ENCODE measurements around the gene NEURL3.
"Not testable (repeated sequence)": the region's sequence is repeated elsewhere in the genome, so short reads cannot be mapped to it uniquely, and the experiment has no call there.

The NEURL3 gene

DNA sequence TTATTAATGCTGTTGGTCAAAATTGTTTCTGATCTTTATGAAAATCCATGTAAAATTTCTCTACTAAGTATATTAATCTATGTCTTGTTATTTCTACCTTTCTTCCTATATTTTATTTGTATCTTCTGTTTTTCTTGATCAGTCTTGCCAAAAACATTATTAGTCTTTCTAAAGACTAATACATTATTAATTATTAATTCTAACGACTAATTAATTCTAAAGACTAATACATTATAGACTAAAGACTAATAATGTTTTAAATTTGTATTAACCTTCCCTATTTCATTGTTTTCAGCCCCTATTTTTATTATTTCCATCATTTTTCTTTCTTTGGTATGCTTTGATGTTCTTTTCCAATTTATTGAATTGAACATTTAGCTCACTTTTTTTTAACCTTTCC lies 27.7 kb downstream of the NEURL3 start:
- no peak for DNase-seq

DNA sequence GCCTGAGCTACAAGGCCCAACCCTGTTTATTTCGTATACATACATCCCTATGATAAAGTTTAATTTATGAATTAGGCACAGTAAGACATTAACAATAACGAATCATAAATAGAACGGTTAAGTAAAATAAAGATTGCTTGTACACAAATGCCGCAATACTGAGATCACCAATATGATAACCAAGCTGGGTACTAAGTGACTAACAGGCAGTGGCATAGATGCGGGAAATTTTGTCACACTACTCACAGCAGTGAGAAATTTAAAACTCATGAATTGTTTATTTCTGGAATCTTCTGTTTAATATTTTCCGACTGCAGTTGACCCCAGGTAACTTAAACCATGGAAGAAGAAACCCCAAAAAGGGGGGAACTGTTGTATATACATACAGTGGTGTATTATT lies 33.4 kb downstream of the NEURL3 start:
- no peak for DNase-seq

DNA sequence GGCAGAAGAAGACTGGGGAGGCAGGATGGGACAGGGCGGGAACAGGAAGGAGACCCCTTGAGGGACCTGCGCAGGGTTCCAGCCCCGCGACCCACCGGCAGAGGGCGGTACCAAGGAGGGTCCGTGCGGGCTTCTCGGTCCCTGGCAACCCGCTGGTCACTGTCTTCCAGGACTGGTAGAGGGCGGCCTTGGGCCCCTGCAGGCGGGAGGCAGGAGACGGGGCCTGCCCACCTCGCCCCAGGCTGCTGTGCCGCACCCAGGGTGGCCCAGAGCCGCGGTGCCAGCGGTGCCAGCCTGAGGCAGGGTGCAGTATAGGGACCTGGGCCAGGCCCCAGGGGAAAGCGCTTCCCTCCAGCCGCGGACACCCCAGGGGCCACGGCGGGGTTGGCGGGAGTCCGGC lies 34.5 kb downstream of the NEURL3 start:
- no peak for DNase-seq

DNA sequence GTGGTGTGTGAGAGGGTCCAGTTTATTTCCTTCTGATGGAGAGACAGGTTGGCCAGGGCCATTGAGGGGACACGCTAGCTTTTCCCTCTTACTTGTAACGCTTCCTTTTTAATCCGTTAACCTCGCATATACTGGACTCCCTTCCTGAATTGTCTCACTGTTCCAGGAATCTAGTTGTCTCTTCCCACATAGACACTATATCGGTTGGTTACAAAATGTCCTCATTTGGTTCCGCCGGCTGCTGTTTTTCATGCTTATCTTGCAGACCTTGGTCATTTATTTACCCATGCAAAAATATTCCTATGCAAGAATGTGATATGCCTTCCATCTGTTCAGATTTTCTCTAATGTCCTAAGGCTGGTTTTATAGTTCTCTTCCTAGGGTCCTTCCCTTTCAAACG lies 35.0 kb downstream of the NEURL3 start:
- DNase-seq = no peak

DNA sequence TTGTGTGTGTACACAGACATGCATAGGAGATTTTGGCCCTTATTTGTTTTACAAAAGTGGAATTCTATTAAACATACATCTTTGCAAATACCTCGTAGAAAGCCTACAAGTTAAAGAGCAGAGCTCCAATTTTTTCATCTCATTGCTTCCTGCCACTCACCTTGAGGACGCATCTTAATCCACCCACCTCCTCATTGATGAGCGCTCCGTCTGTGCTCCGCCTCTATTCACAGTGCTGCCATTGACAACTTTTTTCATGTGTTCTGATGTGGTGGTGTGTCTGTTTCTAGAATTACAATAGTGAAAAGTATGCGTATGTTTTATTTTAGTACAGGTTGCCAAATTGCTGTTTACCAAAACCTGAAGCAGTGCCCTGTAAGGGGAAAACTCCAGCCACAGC lies 36.3 kb downstream of the NEURL3 start:
- DNase-seq = no peak

DNA sequence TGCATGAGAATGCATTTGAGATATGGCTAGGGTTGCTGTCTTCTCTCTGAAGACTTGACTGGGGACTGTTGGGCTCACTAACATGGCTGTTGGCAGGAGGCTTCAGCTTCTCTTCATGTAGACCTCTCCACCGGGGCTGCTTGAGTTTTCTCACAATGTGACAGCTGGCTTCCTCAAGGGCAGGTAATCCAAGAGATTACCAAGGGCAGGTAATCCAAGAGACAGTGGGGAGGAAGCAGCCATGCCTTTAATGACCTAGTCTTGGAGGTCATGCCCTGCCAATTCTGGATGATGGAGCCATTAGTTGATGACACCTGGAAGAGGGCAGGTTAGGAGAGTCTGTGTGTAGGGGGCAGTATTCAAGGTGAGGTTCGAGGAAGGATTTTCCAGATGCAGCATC lies 40.5 kb downstream of the NEURL3 start:
- no peak for DNase-seq

DNA sequence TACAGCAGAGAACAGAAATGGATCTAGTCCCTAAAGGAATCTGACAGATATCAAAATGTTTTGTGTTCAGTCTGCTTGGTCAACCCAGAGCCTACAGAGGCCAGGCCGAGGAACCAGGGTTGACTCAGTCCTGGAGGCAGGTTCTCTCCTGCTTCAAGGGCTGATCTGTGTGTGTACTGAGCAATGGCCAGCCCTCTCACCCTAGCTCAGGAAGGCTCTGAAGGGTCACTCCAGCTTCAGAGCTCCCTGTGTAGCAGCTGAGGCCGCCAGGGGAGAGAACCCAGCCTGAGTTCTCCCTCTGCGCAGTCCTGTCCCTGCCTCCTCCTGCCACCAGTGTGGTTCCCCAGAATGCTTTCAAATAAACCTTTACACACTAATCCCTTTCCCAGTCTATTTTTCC lies 41.1 kb downstream of the NEURL3 start:
- DNase-seq = no peak

DNA sequence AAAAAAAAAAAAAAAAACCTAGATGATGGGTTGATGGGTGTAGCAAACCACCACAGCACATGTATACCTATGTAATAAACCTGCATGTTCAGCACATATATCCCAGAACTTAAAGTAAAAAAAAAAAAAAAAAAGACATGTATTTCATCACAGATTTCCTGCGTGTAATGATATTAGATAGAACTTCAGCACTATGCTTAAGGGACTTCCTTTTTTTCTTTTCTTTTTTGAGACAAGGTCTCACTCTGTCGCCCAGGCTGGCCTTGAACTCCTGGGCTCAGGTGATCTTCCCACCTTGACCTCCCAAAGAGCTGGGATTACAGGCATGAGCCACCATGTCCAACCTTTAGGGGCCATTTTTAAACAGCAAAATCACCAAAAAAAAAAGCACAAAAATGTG lies 42.0 kb downstream of the NEURL3 start:
- DNase-seq = no peak

DNA sequence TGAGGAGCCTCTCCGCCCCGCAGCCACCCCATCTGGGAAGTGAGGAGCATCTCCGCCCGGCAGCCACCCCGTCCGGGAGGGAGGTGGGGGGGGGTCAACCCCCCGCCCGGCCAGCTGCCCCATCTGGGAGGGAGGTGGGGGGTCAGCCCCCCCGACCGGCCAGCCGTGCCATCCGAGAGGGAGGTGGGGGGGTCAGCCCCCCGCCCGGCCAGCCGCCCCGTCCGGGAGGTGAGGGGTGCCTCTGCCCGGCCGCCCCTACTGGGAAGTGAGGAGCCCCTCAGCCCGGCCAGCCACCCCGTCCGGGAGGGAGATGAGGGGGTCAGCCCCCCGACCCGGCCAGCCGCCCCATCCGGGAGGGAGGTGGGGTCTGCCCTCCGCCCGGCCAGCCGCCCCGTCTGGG lies 43.5 kb downstream of the NEURL3 start:
- not testable (repeated sequence) for DNase-seq

DNA sequence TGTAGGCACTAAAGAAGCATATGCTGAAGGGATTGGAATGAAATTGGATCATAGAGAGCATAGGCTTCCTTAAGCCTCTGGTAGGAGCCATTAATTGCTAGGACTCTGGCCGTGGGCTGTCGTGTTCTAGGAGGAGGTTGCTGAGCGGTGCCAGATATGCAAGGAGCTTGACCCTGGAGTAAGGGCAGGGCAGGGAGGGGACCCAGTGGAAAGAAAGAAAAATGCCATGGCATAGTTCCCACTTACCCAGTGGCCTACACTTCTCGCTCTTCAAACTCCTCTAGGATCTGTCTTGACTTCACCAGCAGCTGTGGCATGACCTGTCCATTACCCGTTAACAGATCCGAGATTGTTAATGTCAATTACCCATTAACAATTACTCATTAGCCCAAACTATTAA lies 53.1 kb downstream of the NEURL3 start:
- DNase-seq = no peak

DNA sequence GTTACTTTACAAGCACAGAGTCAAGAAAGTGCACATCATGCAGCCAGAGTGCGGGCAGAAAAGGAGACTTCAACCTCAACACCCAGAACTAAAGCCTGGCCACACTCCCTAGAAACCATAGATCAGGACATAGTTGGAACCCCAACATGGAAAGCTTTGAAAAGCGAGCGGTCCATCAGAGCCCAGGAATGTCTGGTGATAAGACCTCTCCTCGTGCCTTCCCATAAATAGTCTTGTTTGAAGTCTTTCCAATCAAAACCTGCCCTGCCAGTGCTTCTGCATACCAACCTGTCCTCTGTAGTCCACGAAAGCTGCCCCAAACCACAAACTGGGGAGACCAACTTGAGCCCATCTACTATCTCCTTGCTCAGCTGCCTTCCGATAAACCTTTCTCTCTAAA lies 55.5 kb downstream of the NEURL3 start:
- no peak for DNase-seq

DNA sequence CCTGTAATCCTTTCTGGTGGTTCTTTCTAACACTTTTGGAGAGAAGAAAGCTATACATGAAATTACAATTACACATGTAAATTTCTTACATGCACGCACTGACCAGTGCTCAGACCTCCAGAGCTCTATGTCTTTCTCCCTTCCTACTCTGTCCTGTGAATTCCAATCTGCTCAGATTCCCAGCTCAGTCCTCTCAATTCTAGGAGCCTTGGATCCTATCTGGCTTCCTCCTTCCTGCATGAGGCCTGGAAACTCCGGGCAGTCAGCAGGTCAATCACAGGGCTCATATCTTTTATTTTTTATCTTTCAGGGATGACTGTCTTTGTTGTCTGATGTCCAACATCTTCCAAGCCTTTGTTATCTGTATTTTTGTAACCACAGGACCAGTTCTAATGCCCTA lies 56.0 kb downstream of the NEURL3 start:
- no peak for DNase-seq

DNA sequence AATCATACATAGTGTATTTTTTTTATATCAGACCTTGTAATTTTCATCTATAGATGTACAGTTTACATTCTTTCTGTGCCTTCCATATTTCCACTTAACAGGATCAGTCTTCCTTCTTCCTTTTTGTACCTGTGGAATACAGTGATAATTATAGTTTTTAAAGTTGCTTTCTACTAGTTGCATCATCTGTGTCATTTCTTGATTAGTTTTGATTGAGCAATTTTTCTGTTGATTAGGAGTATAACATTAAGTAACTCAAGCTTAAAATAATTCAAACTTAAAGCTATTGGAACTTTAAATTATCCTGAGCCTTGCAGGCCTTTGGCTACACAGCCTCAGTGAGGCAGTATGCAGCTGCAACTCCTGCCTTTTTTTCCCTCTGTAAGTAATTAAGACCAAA lies 57.4 kb downstream of the NEURL3 start:
- no peak for DNase-seq

All from NCI-H2029 treated with DMSO at 0.1 percent for 48 hours (cell line).